ENCODE data around the gene KCNH6. TPM values are rescaled to one million over a fixed set of nuclear protein-coding genes. Genes with fewer than 3 reads are reported as not detected.

The KCNH6 gene
- total RNA-seq, 1 donor from 2014 or later = not detected

DNA sequence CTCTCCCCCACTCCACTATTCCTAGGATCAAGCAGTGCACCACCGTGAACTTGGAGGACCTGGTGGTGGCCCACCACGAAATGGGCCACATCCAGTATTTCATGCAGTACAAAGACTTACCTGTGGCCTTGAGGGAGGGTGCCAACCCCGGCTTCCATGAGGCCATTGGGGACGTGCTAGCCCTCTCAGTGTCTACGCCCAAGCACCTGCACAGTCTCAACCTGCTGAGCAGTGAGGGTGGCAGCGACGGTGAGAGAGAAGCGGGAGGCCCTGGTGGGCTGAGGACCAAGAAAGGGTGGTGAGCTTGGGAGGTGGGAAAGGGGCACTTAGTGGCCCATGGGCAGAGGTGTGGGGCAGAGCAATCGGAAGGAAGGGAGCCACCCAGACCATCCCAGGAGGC, 29.7 kb upstream of the KCNH6 start:
- Histone ChIP-seq H3K4me3 (no peak overlapping the region), H3K36me3 (no peaks in the 10 kb centered on the region), H3K27ac (no peak overlapping the region), H3K4me1 (no peaks in the 10 kb centered on the region), H3K27me3 (no peaks in the 10 kb centered on the region), H3K9me3 (no peaks in the 10 kb centered on the region)
- no peak for DNase-seq (ENCODE audit: low spot score in 2 of 2)
- TF ChIP-seq, protein P1, sequence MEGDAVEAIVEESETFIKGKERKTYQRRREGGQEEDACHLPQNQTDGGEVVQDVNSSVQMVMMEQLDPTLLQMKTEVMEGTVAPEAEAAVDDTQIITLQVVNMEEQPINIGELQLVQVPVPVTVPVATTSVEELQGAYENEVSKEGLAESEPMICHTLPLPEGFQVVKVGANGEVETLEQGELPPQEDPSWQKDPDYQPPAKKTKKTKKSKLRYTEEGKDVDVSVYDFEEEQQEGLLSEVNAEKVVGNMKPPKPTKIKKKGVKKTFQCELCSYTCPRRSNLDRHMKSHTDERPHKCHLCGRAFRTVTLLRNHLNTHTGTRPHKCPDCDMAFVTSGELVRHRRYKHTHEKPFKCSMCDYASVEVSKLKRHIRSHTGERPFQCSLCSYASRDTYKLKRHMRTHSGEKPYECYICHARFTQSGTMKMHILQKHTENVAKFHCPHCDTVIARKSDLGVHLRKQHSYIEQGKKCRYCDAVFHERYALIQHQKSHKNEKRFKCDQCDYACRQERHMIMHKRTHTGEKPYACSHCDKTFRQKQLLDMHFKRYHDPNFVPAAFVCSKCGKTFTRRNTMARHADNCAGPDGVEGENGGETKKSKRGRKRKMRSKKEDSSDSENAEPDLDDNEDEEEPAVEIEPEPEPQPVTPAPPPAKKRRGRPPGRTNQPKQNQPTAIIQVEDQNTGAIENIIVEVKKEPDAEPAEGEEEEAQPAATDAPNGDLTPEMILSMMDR (IDR thresholded peaks at IDR 0.05) = no peak
- intact Hi-C loops (cut with DNase I) = no loop called here

DNA sequence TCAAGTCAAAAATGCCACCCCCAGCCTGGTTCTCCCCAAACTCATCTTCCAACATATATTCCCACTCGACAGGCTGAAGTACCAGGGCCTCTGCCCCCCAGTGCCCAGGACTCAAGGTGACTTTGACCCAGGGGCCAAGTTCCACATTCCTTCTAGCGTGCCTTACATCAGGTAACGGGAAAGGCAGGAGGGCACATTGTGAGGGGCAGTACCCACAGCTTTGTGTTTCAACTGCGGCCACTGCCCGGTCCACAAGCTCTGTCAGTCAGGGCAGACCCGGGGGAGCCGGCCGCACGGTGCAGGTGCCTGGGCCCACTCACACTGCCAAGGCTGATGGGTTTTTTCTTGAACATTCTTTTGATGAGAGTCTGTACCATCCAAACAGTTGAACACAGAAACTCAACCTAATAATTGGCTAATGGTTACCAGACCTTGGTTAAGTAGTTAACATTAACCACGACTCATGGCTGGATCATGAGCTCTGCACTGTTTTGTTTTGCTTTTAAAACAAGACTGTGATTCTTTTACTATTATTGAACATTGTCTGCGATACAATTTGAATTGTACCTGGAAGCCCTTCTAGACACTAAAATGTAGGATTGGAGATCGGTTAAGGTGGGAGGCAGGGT, 28.7 kb upstream of the KCNH6 start:
- Histone ChIP-seq H3K36me3 (no peaks in the 10 kb centered on the region), H3K27me3 (no peaks in the 10 kb centered on the region), H3K4me3 (no peak overlapping the region), H3K27ac (no peak overlapping the region), H3K4me1 (no peaks in the 10 kb centered on the region), H3K9me3 (no peaks in the 10 kb centered on the region)
- intact Hi-C loops (cut with DNase I) = no loop called here
- TF ChIP-seq, protein P1 (IDR thresholded peaks at IDR 0.05) = no peak
- no peak for DNase-seq (ENCODE audit: low spot score in 2 of 2)

DNA sequence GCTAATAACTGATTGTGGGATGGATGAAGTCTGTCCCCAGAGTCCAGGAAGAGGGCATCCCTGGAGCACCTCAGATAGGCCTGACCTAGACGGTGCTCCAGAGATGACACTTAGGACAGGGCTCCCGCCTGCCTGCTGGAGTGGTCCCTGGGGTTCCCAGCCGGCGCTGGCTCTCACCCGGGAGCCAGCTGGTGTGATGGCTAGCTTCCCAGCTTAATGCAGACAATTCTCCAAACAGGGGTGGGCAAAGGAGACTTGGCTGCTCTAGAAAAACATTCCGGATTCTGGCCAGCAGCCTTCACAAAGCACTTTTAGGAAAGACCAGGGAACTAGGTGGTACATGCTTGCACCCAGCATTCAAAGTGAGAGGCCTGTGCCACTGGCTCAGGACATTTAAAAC, 27.7 kb upstream of the KCNH6 start:
- TF ChIP-seq, protein P1 (IDR thresholded peaks at IDR 0.05) = no peak
- Histone ChIP-seq H3K27me3 (no peaks in the 10 kb centered on the region), H3K4me1 (no peaks in the 10 kb centered on the region), H3K36me3 (no peaks in the 10 kb centered on the region), H3K4me3 (no peak overlapping the region), H3K9me3 (no peaks in the 10 kb centered on the region), H3K27ac (no peak overlapping the region)
- intact Hi-C loops (cut with DNase I) = no loop called here
- DNase-seq (ENCODE audit: low spot score in 2 of 2) = no peak

DNA sequence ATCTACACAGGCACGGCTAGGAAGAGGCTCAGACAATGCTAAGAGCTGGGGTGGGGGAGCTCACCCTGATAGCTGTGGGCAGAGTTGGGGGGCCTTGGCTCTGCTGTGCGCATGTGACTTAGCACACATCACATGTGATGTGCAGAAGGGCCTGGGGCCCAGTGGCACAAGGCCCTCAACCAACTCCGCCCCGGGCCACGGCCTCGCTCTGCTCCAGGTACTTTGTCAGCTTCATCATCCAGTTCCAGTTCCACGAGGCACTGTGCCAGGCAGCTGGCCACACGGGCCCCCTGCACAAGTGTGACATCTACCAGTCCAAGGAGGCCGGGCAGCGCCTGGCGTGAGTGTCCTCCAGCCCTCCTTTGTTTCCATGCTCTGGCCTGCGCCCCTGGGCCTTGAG, 27.0 kb upstream of the KCNH6 start:
- Histone ChIP-seq H3K4me1 (no peaks in the 10 kb centered on the region), H3K9me3 (no peaks in the 10 kb centered on the region), H3K27ac (no peak overlapping the region), H3K36me3 (no peaks in the 10 kb centered on the region), H3K27me3 (no peaks in the 10 kb centered on the region), H3K4me3 (no peak overlapping the region)
- TF ChIP-seq, protein P1 (IDR thresholded peaks at IDR 0.05) = no peak
- no peak for DNase-seq (ENCODE audit: low spot score in 2 of 2)
- intact Hi-C loops (cut with DNase I) = no loop called here

GRCh38 chr17:63496663-63497400, 26.3 kb upstream of the KCNH6 start:
- no peaks in the 10 kb centered on the region for H3K4me1 ChIP-seq
- TF ChIP-seq, protein P1 (IDR thresholded peaks at IDR 0.05) = no peak
- H3K27me3 ChIP-seq = no peaks in the 10 kb centered on the region
- intact Hi-C loops (cut with DNase I) = no loop called here
- no peak overlapping the region for H3K4me3 ChIP-seq
- no peak for DNase-seq (ENCODE audit: low spot score in 2 of 2)
- no peaks in the 10 kb centered on the region for H3K36me3 ChIP-seq
- H3K9me3 ChIP-seq = no peaks in the 10 kb centered on the region
- H3K27ac ChIP-seq = no peak overlapping the region
